GM23338 (cell line): ENCODE data around the gene TMEM51. TPM values are rescaled to one million over a fixed set of nuclear protein-coding genes. Genes with fewer than 3 reads are reported as not detected.

Experiments
- ATAC-seq: fragments of 200-7000 bp; cut with Tn5 transposase; 3 replicates; pipeline ENCODE4 v1.9.1; 2020
- DNase-seq: peaks from one replicate; pipeline ENCODE4 v3.0.0-alpha.2; 2015; ENCODE audit warnings: low spot score
- H2AFZ ChIP-seq: fragments of 200-600 bp; sonication (generic); 2 replicates; pipeline ENCODE4 v1.8.0; 2016; ENCODE audit warnings: antibody characterized with exemption, mild to moderate bottlenecking, moderate library complexity
- H3F3A ChIP-seq: fragments of 200-600 bp; sonication (generic); replicated peaks from 2 replicates; pipeline ENCODE4 v1.8.0; 2017; ENCODE audit warnings: antibody characterized with exemption, mixed run types, low read depth
- H3K27ac ChIP-seq: fragments of 200-600 bp; sonication (generic); 2 replicates; pipeline ENCODE4 v1.6.1; 2016; ENCODE audit warnings: low read depth
- H3K27me3 ChIP-seq: fragments of 200-600 bp; sonication (generic); 2 replicates; pipeline ENCODE4 v1.8.0; 2016; ENCODE audit warnings: mild to moderate bottlenecking, mixed run types, moderate library complexity; ENCODE audit not compliant: insufficient read depth
- H3K36me3 ChIP-seq: fragments of 200-600 bp; sonication (generic); 2 replicates; pipeline ENCODE4 v1.8.0; 2016; ENCODE audit warnings: mild to moderate bottlenecking; ENCODE audit not compliant: insufficient read depth
- H3K4me1 ChIP-seq: fragments of 200-600 bp; sonication (generic); 2 replicates; pipeline ENCODE4 v1.8.0; 2016; ENCODE audit warnings: mild to moderate bottlenecking, moderate library complexity; ENCODE audit not compliant: insufficient read depth
- H3K4me2 ChIP-seq: fragments of 200-600 bp; sonication (generic); 2 replicates; pipeline ENCODE4 v1.7.1; 2017; ENCODE audit warnings: mixed run types
- H3K4me3 ChIP-seq: fragments of 200-600 bp; sonication (generic); 2 replicates; pipeline ENCODE4 v1.6.1; 2016; ENCODE audit warnings: mixed run types
- H3K79me2 ChIP-seq: fragments of 200-600 bp; sonication (generic); replicated peaks from 2 replicates; pipeline ENCODE4 v1.8.0; 2017; ENCODE audit warnings: mild to moderate bottlenecking; ENCODE audit not compliant: insufficient read depth
- H3K9me2 ChIP-seq: fragments of 200-600 bp; sonication (generic); 2 replicates; pipeline ENCODE4 v1.8.0; 2017; ENCODE audit not compliant: insufficient read depth
- H4K20me1 ChIP-seq: fragments of 200-600 bp; sonication (generic); replicated peaks from 2 replicates; pipeline ENCODE4 v1.8.0; 2017; ENCODE audit warnings: mild to moderate bottlenecking; ENCODE audit not compliant: insufficient read depth
- H3K27ac Mint-ChIP-seq: 2 replicates; pipeline ENCODE4 v1.8.0; 2020; ENCODE audit warnings: inconsistent platforms, mild to moderate bottlenecking, moderate library complexity, mixed read lengths
- H3K27me3 Mint-ChIP-seq: 3 replicates; pipeline ENCODE4 v1.8.0; 2022; ENCODE audit warnings: low read depth, mild to moderate bottlenecking, moderate library complexity, mixed read lengths, inconsistent platforms; ENCODE audit not compliant: insufficient read depth, poor library complexity
- H3K36me3 Mint-ChIP-seq: 3 replicates; pipeline ENCODE4 v1.8.0; 2021; ENCODE audit warnings: low read depth, mild to moderate bottlenecking, inconsistent platforms, moderate library complexity, mixed read lengths
- H3K4me1 Mint-ChIP-seq: 3 replicates; pipeline ENCODE4 v1.8.0; 2020; ENCODE audit warnings: mild to moderate bottlenecking, inconsistent platforms, mixed read lengths
- H3K4me3 Mint-ChIP-seq: 3 replicates; pipeline ENCODE4 v1.8.0; 2021; ENCODE audit warnings: moderate library complexity, mild to moderate bottlenecking, inconsistent platforms, mixed read lengths
- H3K9me3 Mint-ChIP-seq: 3 replicates; pipeline ENCODE4 v1.8.0; 2020; ENCODE audit warnings: moderate library complexity, mild to moderate bottlenecking, inconsistent platforms, mixed read lengths
- CREB1 ChIP-seq: fragments of 250-450 bp; sonication (Bioruptor Pico); IDR thresholded peaks from 2 replicates; pipeline ENCODE4 v1.5.0; 2020; ENCODE audit warnings: low read depth, mild to moderate bottlenecking, moderate library complexity
- EZH2 ChIP-seq: fragments of 200-600 bp; sonication (generic); IDR thresholded peaks from one replicate; pipeline ENCODE4 v1.8.0; 2017; ENCODE audit warnings: antibody characterized with exemption, mild to moderate bottlenecking, low read depth; ENCODE audit not compliant: unreplicated experiment
- JUNB ChIP-seq: IDR thresholded peaks from one replicate; pipeline ENCODE4 v1.6.1; 2016; ENCODE audit warnings: antibody characterized with exemption; ENCODE audit not compliant: unreplicated experiment
- STAT1 ChIP-seq: IDR thresholded peaks from one replicate; pipeline ENCODE4 v1.6.1; 2016; ENCODE audit warnings: antibody characterized with exemption; ENCODE audit not compliant: unreplicated experiment
- ZNF331 ChIP-seq: fragments of 250-450 bp; sonication (Bioruptor Pico); IDR thresholded peaks from 2 replicates; pipeline ENCODE4 v1.5.0; 2020; ENCODE audit warnings: low read depth, mild to moderate bottlenecking, moderate library complexity
- polyA plus RNA-seq: library from polyadenylated mRNA; unstranded; fragments of >200 nt; fragmentation: Nextera tagmentation; extraction: Ambion mirVana; gene quantifications from 2 replicates; pipeline ENCODE4 v1.2.1, GENCODE V29; 2016
- total RNA-seq: library from RNA; depleted of rRNA; stranded (reverse); fragments of >200 nt; shearing (Covaris generic); gene quantifications from 2 replicates; pipeline ENCODE4 v1.2.3, GENCODE V29; 2014
- TF ChIP-seq, protein P1 (sequence below): fragments of 250-450 bp; sonication (Bioruptor Pico); IDR thresholded peaks from 2 replicates; pipeline ENCODE4 v1.5.0; 2020; ENCODE audit warnings: mild to moderate bottlenecking, moderate library complexity

The TMEM51 gene
- total and polyA plus RNA-seq, 2 experiments from 2014 or later: 4.0 to 5.2 TPM

- TF ChIP-seq EZH2: no peak
- TF ChIP-seq CREB1 (CRISPR knock-in tag): no peak
- no peak for TF ChIP-seq JUNB
- TF ChIP-seq ZNF331 (CRISPR knock-in tag): no peak
- TF ChIP-seq STAT1: no peak
- no peaks in the 10 kb centered on the region for H3K36me3 ChIP-seq
- no peak overlapping the region for H3K27ac ChIP-seq
These were observed 29.0 kb upstream of the TMEM51 start for GRCh38 chr1:15124362-15125100.

DNA sequence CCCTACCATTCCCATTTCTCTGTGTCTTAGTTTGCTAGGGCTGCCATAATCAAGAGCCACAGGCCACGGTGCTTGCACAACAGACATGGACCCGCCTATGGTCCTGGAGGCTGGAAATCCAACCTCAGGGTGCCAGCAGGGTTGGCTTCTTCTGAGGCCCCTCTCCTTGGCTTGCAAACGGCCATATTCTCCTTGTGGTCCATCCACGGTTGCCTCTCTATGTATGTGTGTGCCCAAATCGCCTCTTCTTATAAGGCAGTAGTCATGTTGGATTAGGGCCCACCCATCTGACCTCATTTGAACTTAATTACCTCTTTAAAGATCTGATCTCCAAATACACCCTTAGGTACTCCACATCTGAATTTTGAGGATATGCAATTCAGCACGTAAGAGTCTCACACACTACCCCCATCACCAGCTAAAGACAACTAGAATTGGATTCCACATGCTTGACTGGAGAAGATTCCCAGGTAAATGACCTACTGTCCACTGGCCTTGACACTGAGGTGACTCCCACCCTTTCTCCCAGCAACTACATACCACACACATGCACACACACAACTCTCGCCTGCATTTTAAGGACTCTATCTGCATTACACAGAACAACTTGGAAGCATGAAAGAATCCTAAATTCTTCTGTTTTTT is 28.3 kb upstream of the TMEM51 start:
- H3K27ac ChIP-seq: no peak overlapping the region
- no peak overlapping the region for H3K4me3 ChIP-seq
- ATAC-seq (no peak), DNase-seq (no peak)
- no peak overlapping the region for H3K4me2 ChIP-seq
- Mint-ChIP-seq H3K27ac (no peak overlapping the region), H3K27me3 (peaks cover 8% of the 10 kb centered on the region), H3K4me3 (no peak overlapping the region), H3K9me3 (peaks cover 15% of the 10 kb centered on the region), H3K4me1 (no peaks in the 10 kb centered on the region), H3K36me3 (peaks cover 6% of the 10 kb centered on the region; the same call in 1 of the 3 replicates)
- no peak overlapping the region for H2AFZ ChIP-seq
- no peaks in the 10 kb centered on the region for H3K4me1 ChIP-seq
- 0 out of 2 replicates have a peak, but pooled peaks cover 3% of the 10 kb centered on the region for H3K9me2 ChIP-seq
- H3F3A ChIP-seq: no peaks in the 10 kb centered on the region
- H3K36me3 ChIP-seq: no peaks in the 10 kb centered on the region
- TF ChIP-seq, protein P1, sequence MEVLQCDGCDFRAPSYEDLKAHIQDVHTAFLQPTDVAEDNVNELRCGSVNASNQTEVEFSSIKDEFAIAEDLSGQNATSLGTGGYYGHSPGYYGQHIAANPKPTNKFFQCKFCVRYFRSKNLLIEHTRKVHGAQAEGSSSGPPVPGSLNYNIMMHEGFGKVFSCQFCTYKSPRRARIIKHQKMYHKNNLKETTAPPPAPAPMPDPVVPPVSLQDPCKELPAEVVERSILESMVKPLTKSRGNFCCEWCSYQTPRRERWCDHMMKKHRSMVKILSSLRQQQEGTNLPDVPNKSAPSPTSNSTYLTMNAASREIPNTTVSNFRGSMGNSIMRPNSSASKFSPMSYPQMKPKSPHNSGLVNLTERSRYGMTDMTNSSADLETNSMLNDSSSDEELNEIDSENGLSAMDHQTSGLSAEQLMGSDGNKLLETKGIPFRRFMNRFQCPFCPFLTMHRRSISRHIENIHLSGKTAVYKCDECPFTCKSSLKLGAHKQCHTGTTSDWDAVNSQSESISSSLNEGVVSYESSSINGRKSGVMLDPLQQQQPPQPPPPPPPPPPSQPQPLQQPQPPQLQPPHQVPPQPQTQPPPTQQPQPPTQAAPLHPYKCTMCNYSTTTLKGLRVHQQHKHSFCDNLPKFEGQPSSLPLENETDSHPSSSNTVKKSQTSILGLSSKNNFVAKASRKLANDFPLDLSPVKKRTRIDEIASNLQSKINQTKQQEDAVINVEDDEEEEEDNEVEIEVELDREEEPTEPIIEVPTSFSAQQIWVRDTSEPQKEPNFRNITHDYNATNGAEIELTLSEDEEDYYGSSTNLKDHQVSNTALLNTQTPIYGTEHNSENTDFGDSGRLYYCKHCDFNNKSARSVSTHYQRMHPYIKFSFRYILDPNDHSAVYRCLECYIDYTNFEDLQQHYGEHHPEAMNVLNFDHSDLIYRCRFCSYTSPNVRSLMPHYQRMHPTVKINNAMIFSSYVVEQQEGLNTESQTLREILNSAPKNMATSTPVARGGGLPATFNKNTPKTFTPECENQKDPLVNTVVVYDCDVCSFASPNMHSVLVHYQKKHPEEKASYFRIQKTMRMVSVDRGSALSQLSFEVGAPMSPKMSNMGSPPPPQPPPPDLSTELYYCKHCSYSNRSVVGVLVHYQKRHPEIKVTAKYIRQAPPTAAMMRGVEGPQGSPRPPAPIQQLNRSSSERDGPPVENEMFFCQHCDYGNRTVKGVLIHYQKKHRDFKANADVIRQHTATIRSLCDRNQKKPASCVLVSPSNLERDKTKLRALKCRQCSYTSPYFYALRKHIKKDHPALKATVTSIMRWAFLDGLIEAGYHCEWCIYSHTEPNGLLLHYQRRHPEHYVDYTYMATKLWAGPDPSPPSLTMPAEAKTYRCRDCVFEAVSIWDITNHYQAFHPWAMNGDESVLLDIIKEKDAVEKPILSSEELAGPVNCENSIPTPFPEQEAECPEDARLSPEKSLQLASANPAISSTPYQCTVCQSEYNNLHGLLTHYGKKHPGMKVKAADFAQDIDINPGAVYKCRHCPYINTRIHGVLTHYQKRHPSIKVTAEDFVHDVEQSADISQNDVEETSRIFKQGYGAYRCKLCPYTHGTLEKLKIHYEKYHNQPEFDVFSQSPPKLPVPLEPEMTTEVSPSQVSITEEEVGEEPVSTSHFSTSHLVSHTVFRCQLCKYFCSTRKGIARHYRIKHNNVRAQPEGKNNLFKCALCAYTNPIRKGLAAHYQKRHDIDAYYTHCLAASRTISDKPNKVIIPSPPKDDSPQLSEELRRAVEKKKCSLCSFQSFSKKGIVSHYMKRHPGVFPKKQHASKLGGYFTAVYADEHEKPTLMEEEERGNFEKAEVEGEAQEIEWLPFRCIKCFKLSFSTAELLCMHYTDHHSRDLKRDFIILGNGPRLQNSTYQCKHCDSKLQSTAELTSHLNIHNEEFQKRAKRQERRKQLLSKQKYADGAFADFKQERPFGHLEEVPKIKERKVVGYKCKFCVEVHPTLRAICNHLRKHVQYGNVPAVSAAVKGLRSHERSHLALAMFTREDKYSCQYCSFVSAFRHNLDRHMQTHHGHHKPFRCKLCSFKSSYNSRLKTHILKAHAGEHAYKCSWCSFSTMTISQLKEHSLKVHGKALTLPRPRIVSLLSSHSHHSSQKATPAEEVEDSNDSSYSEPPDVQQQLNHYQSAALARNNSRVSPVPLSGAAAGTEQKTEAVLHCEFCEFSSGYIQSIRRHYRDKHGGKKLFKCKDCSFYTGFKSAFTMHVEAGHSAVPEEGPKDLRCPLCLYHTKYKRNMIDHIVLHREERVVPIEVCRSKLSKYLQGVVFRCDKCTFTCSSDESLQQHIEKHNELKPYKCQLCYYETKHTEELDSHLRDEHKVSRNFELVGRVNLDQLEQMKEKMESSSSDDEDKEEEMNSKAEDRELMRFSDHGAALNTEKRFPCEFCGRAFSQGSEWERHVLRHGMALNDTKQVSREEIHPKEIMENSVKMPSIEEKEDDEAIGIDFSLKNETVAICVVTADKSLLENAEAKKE (CRISPR knock-in tag): no peak
- no peaks in the 10 kb centered on the region for H4K20me1 ChIP-seq
- no peaks in the 10 kb centered on the region for H3K79me2 ChIP-seq
- H3K27me3 ChIP-seq: no peaks in the 10 kb centered on the region

More at GRCh38 chr1:15124362-15125100, 29.0 kb upstream of the TMEM51 start:
- Histone ChIP-seq H3K4me3 (no peak overlapping the region), H3F3A (no peaks in the 10 kb centered on the region), H3K9me2 (0 out of 2 replicates have a peak, but pooled peaks cover 3% of the 10 kb centered on the region), H2AFZ (no peak overlapping the region), H3K79me2 (no peaks in the 10 kb centered on the region), H4K20me1 (no peaks in the 10 kb centered on the region), H3K4me2 (no peak overlapping the region), H3K27me3 (no peaks in the 10 kb centered on the region), H3K4me1 (no peaks in the 10 kb centered on the region)
- H3K4me3 Mint-ChIP-seq: no peak overlapping the region
- peaks cover 8% of the 10 kb centered on the region for H3K9me3 Mint-ChIP-seq
- ATAC-seq (peak; percentile 11; the same call in 1 of the 3 replicates), DNase-seq (peak; percentile 51)
- peaks cover 3% of the 10 kb centered on the region; the same call in 1 of the 3 replicates for H3K36me3 Mint-ChIP-seq
- H3K4me1 Mint-ChIP-seq: no peaks in the 10 kb centered on the region
- H3K27me3 Mint-ChIP-seq: peaks cover 9% of the 10 kb centered on the region
- no peak overlapping the region for H3K27ac Mint-ChIP-seq
